ENCODE results near the gene WDR64.

DNA sequence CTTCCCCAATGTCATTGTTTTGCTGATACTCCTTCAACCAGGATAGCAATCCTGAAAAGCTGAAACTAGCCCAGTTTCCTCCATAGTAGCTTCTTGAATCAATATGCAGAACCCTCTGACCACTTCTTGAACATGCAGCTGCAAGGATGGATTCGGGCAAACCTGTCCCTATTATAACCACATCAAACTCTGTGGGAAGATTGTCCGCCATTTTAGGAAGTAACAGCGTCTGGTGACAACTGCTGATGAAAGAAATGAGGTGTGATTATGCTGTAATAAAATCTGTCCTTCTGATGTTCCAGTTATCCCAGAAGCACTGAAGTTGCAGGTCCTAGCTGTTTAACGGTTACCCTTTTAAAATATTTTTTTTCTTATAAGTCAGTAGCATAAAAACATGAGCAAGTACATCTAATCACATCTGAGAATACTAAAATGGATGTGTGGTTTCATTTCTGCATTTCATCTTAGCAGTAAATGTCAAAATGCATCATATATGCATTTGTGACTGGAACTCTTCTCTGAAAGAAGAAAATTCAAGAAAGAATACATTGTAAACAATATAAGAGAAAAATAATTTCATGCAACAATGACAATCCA, 16.4 kb upstream of the WDR64 start:
- TF ChIP-seq, protein P1, sequence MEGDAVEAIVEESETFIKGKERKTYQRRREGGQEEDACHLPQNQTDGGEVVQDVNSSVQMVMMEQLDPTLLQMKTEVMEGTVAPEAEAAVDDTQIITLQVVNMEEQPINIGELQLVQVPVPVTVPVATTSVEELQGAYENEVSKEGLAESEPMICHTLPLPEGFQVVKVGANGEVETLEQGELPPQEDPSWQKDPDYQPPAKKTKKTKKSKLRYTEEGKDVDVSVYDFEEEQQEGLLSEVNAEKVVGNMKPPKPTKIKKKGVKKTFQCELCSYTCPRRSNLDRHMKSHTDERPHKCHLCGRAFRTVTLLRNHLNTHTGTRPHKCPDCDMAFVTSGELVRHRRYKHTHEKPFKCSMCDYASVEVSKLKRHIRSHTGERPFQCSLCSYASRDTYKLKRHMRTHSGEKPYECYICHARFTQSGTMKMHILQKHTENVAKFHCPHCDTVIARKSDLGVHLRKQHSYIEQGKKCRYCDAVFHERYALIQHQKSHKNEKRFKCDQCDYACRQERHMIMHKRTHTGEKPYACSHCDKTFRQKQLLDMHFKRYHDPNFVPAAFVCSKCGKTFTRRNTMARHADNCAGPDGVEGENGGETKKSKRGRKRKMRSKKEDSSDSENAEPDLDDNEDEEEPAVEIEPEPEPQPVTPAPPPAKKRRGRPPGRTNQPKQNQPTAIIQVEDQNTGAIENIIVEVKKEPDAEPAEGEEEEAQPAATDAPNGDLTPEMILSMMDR (IDR thresholded peaks at IDR 0.05): no peak
- TF ChIP-seq POLR2A (IDR thresholded peaks at IDR 0.05) (no peak), EP300 (IDR thresholded peaks at IDR 0.05) (no peak), POLR2AphosphoS5 (IDR thresholded peaks at IDR 0.05) (no peak)

Data from sigmoid colon (tissue), 4 donors.